H1 (cell line): Measurements from ENCODE around the gene VOPP1.

Source experiments
- EP300 ChIP-seq, 2 experiments: IDR thresholded peaks; 1 replicate in 1 of 2; 2 replicates in 1 of 2; pipeline ENCODE4 v1.6.1; 2011 to 2012; ENCODE audit warnings: low read depth in 2 of 2, low read length in 2 of 2, mild to moderate bottlenecking in 2 of 2, borderline replicate concordance in 1 of 2, inconsistent platforms in 1 of 2, moderate library complexity in 1 of 2
- HDAC2 ChIP-seq, 2 experiments: fragments of 300-600 bp in 1 of 2; sonication (generic) in 1 of 2; IDR thresholded peaks; 2 replicates each; pipeline ENCODE4 v1.6.1; 2011 to 2012; ENCODE audit warnings: low read depth in 2 of 2, low read length in 2 of 2, mild to moderate bottlenecking in 2 of 2, moderate library complexity in 2 of 2, borderline replicate concordance in 1 of 2, inconsistent platforms in 1 of 2
- KDM1A ChIP-seq: fragments of 200-600, 300-600 bp; sonication (generic); IDR thresholded peaks from 2 replicates; pipeline ENCODE4 v1.7.1; 2016; ENCODE audit warnings: mild to moderate bottlenecking, low read length, borderline replicate concordance
- POLR2A ChIP-seq, 2 experiments: IDR thresholded peaks; 1 replicate in 1 of 2; 2 replicates in 1 of 2; pipeline ENCODE4 v1.6.1; 2011; ENCODE audit warnings: low read depth in 2 of 2, low read length in 2 of 2, mild to moderate bottlenecking in 2 of 2; ENCODE audit errors: control extremely low read depth in 1 of 2
- SIN3A ChIP-seq, 2 experiments: IDR thresholded peaks in 1 of 2; conservative IDR thresholded peaks in 1 of 2; 2 replicates each; pipeline ENCODE4 v1.6.1; 2011 to 2012; ENCODE audit warnings: low read length in 2 of 2, improper control_type of control experiment in 1 of 2, low read depth in 1 of 2, mild to moderate bottlenecking in 1 of 2
- TF ChIP-seq, protein P1 (sequence below), 3 experiments: IDR thresholded peaks; 1 replicate in 2 of 3; 2 replicates in 1 of 3; pipeline versions ENCODE4 v1.5.1 to v1.6.1; 2011; ENCODE audit warnings: low read length in 3 of 3, mild to moderate bottlenecking in 3 of 3, inconsistent platforms in 2 of 3, low read depth in 1 of 3, moderate library complexity in 1 of 3; ENCODE audit not compliant: insufficient read depth in 1 of 3; ENCODE audit errors: control extremely low read depth in 1 of 3

DNA sequence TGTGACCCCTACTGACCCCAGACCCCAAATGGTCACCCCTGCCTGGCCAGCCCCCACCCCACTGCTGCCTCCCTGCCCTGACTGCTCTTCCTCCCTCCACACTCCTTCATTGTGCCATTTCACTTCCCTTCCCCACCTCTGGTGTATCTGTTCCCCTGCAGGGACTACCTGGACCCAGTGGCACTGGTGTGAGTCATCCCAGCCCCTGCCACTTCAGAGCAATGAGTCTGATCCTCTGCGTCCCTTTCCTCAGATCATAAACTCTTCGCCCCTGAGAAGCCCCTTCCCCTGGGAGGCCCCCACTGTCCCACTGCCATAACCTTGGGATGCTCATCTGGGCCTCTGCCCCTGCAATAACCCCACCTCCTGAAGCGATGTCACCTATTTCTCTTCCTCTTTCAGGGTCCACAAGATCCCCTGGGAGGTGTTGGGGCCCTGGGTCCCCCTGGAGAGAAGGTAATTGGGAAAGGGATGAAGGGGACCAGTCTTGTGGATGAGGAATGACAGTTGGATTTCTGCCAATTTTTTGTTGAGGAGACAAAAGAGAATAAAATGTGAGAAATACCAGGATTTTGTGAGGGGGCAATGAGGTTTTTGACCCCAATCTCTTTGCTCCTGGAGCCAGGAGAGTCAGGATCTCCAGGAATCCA lies 19.1 kb upstream of the VOPP1 start:
- no peak for TF ChIP-seq SIN3A (conservative IDR thresholded peaks at IDR 0.05 in 1 of 2, IDR thresholded peaks at IDR 0.05 in 1 of 2; ENCODE audit: low read depth in 1 of 2, low read length in 2 of 2)
- TF ChIP-seq, protein P1, sequence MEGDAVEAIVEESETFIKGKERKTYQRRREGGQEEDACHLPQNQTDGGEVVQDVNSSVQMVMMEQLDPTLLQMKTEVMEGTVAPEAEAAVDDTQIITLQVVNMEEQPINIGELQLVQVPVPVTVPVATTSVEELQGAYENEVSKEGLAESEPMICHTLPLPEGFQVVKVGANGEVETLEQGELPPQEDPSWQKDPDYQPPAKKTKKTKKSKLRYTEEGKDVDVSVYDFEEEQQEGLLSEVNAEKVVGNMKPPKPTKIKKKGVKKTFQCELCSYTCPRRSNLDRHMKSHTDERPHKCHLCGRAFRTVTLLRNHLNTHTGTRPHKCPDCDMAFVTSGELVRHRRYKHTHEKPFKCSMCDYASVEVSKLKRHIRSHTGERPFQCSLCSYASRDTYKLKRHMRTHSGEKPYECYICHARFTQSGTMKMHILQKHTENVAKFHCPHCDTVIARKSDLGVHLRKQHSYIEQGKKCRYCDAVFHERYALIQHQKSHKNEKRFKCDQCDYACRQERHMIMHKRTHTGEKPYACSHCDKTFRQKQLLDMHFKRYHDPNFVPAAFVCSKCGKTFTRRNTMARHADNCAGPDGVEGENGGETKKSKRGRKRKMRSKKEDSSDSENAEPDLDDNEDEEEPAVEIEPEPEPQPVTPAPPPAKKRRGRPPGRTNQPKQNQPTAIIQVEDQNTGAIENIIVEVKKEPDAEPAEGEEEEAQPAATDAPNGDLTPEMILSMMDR (IDR thresholded peaks at IDR 0.05; ENCODE audit: control extremely low read depth in 1 of 3, insufficient read depth in 1 of 3, low read depth in 1 of 3, low read length in 3 of 3): no peak
- no peak for TF ChIP-seq POLR2A (IDR thresholded peaks at IDR 0.05; ENCODE audit: control extremely low read depth in 1 of 2, low read depth in 2 of 2, low read length in 2 of 2)
- no peak for TF ChIP-seq HDAC2 (IDR thresholded peaks at IDR 0.05; ENCODE audit: borderline replicate concordance in 1 of 2, low read depth in 2 of 2, low read length in 2 of 2)
- no peak for TF ChIP-seq EP300 (IDR thresholded peaks at IDR 0.05; ENCODE audit: borderline replicate concordance in 1 of 2, low read depth in 2 of 2, low read length in 2 of 2)
- TF ChIP-seq KDM1A: no peak
